Uterus (tissue), 2 donors: ENCODE measurements around the gene WBP1L.
"Not testable (repeated sequence)": the region's sequence is repeated elsewhere in the genome, so short reads cannot be mapped to it uniquely, and the experiment has no call there.

Source experiments
- CTCF ChIP-seq, 4 experiments: fragments of 200-600 bp in 2 of 4; fragments of 450-650 bp in 2 of 4; sonication (generic) in 2 of 4; IDR thresholded peaks; one replicate each; pipeline ENCODE4 v1.5.1; 2016 to 2019; ENCODE audit warnings: antibody characterized with exemption in 4 of 4, mild to moderate bottlenecking in 2 of 4, moderate library complexity in 1 of 4
- POLR2A ChIP-seq, 2 donors: fragments of 450-650 bp; IDR thresholded peaks; one replicate each; pipeline ENCODE4 v1.6.1; 2016; ENCODE audit warnings: antibody characterized with exemption in 2 of 2, mild to moderate bottlenecking in 1 of 2, moderate library complexity in 1 of 2

GRCh38 chr10:102695401-102695800 lies 48.3 kb upstream of the WBP1L start:
- TF ChIP-seq CTCF, POLR2A (IDR thresholded peaks at IDR 0.05): not testable (repeated sequence)
